CD4-positive, alpha-beta T cell (primary cell): ENCODE measurements around the gene SH3BP5L. TPM values are rescaled to one million over a fixed set of nuclear protein-coding genes. Genes with fewer than 3 reads are reported as not detected.
"Not testable (repeated sequence)": the region's sequence is repeated elsewhere in the genome, so short reads cannot be mapped to it uniquely, and the experiment has no call there.

Experiments used
- ATAC-seq: fragments of 200-7000 bp; cut with Tn5 transposase; one replicate; pipeline ENCODE4 v1.10.0; 2022; ENCODE audit warnings: mild to moderate bottlenecking; ENCODE audit not compliant: poor library complexity
- CTCF ChIA-PET: fragments of 350-600 bp; sonication (Branson Sonifier 250); formaldehyde crosslinking; loops from one replicate; lab custom pipeline; 2021; ENCODE audit warnings: antibody characterized with exemption, inconsistent platforms; lab: Charles Lee
- POLR2A ChIA-PET: fragments of 350-600 bp; sonication (Branson Sonifier 250); formaldehyde crosslinking; loops from one replicate; lab custom pipeline; 2021; ENCODE audit warnings: antibody characterized with exemption, inconsistent platforms; lab: Charles Lee
- DNase-seq, 14 experiments: peaks; one replicate each; pipeline ENCODE4 v3.0.0-alpha.2; 2013 to 2020; ENCODE audit warnings: mixed read lengths in 2 of 14
- H3K27ac ChIP-seq, 2 donors: one replicate each; pipeline versions ENCODE4 v1.5.1 to v1.7.0; 2013; ENCODE audit warnings: low read length in 2 of 2, low read depth in 1 of 2, mild to moderate bottlenecking in 1 of 2
- H3K27me3 ChIP-seq, 2 experiments: 1 replicate in 1 of 2; 2 replicates in 1 of 2; pipeline versions ENCODE4 v1.6.1 to v1.7.0; 2013; ENCODE audit warnings: low read length in 2 of 2, control low read depth in 1 of 2, mild to moderate bottlenecking in 1 of 2, moderate library complexity in 1 of 2; ENCODE audit not compliant: insufficient read depth in 2 of 2, control insufficient read depth in 1 of 2
- H3K36me3 ChIP-seq: one replicate; pipeline ENCODE4 v1.6.1; 2013; ENCODE audit warnings: low read length, control low read depth; ENCODE audit not compliant: insufficient read depth
- H3K4me1 ChIP-seq: one replicate; pipeline ENCODE4 v1.6.1; 2013; ENCODE audit warnings: low read length, control low read depth; ENCODE audit not compliant: insufficient read depth
- H3K4me3 ChIP-seq: one replicate; pipeline ENCODE4 v1.5.1; 2013; ENCODE audit warnings: mild to moderate bottlenecking, low read length, moderate library complexity
- H3K9me3 ChIP-seq, 2 experiments: 1 replicate in 1 of 2; 2 replicates in 1 of 2; pipeline versions ENCODE4 v1.6.1 to v1.7.0; 2013; ENCODE audit warnings: low read length in 2 of 2, mild to moderate bottlenecking in 2 of 2, control low read depth in 1 of 2, moderate library complexity in 1 of 2; ENCODE audit not compliant: control insufficient read depth in 1 of 2, insufficient read depth in 1 of 2
- H3K27ac Mint-ChIP-seq: one replicate; pipeline ENCODE4 v1.8.0; 2020; ENCODE audit warnings: mixed read lengths
- H3K27me3 Mint-ChIP-seq: one replicate; pipeline ENCODE4 v1.8.0; 2021; ENCODE audit warnings: mixed read lengths
- H3K36me3 Mint-ChIP-seq: one replicate; pipeline ENCODE4 v1.8.0; 2021; ENCODE audit warnings: low read depth, mixed read lengths
- H3K4me1 Mint-ChIP-seq: one replicate; pipeline ENCODE4 v1.8.0; 2021; ENCODE audit warnings: low read depth, mixed read lengths
- H3K4me3 Mint-ChIP-seq: one replicate; pipeline ENCODE4 v1.8.0; 2020; ENCODE audit warnings: mild to moderate bottlenecking, mixed read lengths
- H3K9me3 Mint-ChIP-seq: one replicate; pipeline ENCODE4 v1.8.0; 2020; ENCODE audit warnings: mixed read lengths
- CTCF ChIP-seq: fragments of 200-600 bp; IDR thresholded peaks from one replicate; pipeline ENCODE4 v1.8.0; 2022; ENCODE audit warnings: antibody characterized with exemption, mild to moderate bottlenecking
- intact Hi-C, 2 experiments: fragments of 100-400 bp; cut with DNase I in 1 of 2; cut with micrococcal nuclease in 1 of 2; formaldehyde crosslinking; loops; one replicate each; pipeline versions ENCODE4 v1.15.1 to v1.9.0; 2023 to 2025; cut with DNase I, micrococcal nuclease
- total RNA-seq, 174 experiments: library from RNA in 2 of 174; stranded (reverse) in 2 of 174; gene quantifications; one replicate each; pipeline ENCODE4 v1.2.3 and lab custom pipeline; 2021 to 2026

Gene SH3BP5L
- total RNA-seq, 2 experiments from 2014 or later: 21.7 to 25.2 TPM

DNA sequence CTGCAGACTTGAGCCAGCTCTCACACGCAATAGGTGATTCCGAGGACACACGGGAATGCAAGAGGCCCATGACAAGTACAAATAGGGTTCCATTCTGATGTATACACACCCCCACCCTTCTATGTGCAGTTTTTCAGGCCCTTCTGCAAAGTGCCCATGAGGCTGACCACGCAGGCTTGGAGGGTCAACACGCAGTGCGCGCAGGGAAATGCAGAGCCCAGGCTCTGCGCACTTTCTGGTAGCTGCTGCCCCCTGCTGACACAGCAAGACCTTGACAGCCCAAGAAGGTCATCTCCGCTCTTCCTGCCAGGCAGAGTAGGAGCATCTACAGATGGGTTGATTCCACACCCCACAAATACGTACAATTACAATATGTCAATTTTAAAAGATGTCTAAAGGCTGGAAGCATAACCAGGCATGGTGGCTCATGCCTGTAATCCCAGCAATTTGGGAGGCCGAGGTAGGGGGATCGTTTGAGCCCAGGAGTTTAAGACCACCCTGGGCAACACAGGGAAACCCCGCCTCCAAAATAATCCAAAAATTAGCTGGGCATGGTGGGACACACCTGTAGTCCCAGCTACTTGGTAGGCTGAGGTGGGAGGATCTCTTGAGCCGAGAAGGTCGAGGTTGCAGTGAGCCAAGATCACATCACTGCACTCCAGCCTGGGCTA lies 18.5 kb downstream of the SH3BP5L start:
- H3K4me1 ChIP-seq: peaks cover 7% of the 10 kb centered on the region

DNA sequence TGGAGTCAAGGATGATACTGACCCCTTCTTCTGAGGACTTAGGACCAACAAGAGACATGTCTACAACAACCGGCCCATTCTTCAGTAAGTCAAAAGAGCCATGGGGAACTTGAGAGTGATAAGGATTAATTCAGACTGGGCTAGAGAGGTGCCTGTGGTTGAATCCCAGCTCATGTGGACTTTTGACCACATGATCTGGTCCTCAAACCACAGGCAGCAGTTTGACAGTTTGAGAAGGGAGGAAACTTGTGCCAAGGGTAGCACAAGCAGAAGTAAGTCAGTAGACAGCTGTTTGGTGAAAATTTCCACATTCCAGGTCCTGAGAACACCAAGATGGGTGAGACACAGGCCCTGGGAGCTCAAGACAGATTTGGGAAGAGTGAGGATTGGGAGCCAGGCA lies 19.8 kb downstream of the SH3BP5L start:
- no peak for ATAC-seq
- peaks cover 10% of the 10 kb centered on the region for H3K4me1 Mint-ChIP-seq
- Histone ChIP-seq H3K27ac (no peak overlapping the region), H3K9me3 (no peaks in the 10 kb centered on the region), H3K4me1 (peaks cover 7% of the 10 kb centered on the region), H3K27me3 (peaks cover 0 to 7% of the 10 kb centered on the region in 2 experiments), H3K4me3 (no peak overlapping the region), H3K36me3 (no peaks in the 10 kb centered on the region)
- TF ChIP-seq CTCF: no peak
- intact Hi-C loops: loop anchor here (2.0 to 5.0 kb wide), 5 partner anchors 183 to 1124 kb away; partner anchors contain the start of gene OR2T1 (in 2 of the 2)
- H3K27ac Mint-ChIP-seq: no peak overlapping the region
- no peak overlapping the region for H3K4me3 Mint-ChIP-seq
- H3K9me3 Mint-ChIP-seq: no peaks in the 10 kb centered on the region
- POLR2A ChIA-PET: interaction anchor here (1.3 kb wide), 1 partner anchor 32 kb away, joined by 3 read pairs; the partner anchor contains the start of gene ZNF672
- peaks cover 6% of the 10 kb centered on the region for H3K36me3 Mint-ChIP-seq
- DNase-seq: no peak
- CTCF ChIA-PET: no interaction called here
- peaks cover 10% of the 10 kb centered on the region for H3K27me3 Mint-ChIP-seq

More for the DNA sequence above, 18.5 kb downstream of the SH3BP5L start:
- H3K27me3 Mint-ChIP-seq: peaks cover 5% of the 10 kb centered on the region
- peak; percentile 93 for ATAC-seq
- CTCF ChIA-PET: interaction anchor here (0.6 to 1.0 kb wide), 3 partner anchors 11 to 403 kb away, joined by 3 to 5 read pairs (median 3); no protein-coding TSS in a partner anchor
- Histone ChIP-seq H3K9me3 (no peaks in the 10 kb centered on the region), H3K4me3 (no peak overlapping the region), H3K27ac (no peak overlapping the region), H3K27me3 (no peaks in the 10 kb centered on the region), H3K36me3 (peaks cover 7% of the 10 kb centered on the region)
- POLR2A ChIA-PET: no interaction called here
- peak; percentile 26 to 75 (median 45) for DNase-seq
- no peak overlapping the region for H3K27ac Mint-ChIP-seq
- TF ChIP-seq CTCF: peak; percentile 93
- no peak overlapping the region for H3K4me3 Mint-ChIP-seq
- intact Hi-C loops: loop anchor here (1.0 to 5.0 kb wide), 7 partner anchors 184 to 1125 kb away; partner anchors contain the start of gene OR2T1 (in 2 of the 2)
- H3K9me3 Mint-ChIP-seq: no peaks in the 10 kb centered on the region
- H3K4me1 Mint-ChIP-seq: peaks cover 10% of the 10 kb centered on the region
- H3K36me3 Mint-ChIP-seq: peaks cover 14% of the 10 kb centered on the region

DNA sequence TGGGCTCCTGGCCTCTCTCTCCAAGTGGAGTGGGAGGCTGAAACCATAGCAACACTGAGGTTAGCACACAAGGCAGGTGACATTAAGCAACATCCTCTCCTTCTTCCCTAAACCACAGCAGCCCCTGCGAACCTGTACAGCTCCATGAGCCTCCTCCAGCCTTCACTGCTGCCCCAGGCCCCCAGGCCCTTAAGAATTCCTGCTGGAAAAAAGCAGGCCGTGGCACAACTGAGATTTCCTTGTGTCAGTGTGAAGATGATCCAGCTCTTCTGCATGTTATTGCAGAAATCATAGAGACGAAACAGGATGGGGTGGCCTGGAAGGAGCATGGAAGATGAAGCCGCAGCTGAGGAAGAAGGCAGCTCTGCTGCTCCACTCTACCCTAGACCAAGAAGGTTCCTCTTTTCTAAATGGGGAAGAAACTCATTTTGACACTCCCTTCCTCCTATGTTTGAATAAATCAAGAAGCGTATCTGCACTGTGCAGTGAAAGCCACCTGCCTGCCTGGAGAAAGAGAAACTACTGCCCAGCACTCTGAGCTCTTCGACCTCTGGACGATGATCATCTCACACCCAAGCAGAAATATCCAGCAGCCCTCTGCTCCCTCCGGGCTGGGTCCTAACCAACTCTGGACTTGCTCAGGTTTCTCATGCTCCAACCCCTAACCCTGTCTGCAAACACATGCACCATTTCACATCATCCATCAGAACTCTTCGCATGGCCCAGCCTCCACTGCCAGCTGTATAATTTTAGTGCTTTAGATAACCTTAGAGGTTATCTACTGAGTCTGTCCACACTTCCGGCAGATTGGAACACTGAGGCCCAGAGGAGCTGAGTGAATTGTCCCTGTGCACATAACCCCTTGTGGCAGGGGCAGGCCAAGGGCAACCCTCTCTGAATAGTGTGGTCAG lies 20.7 kb downstream of the SH3BP5L start:
- Histone ChIP-seq H3K4me1 (peaks cover 7% of the 10 kb centered on the region), H3K27me3 (peaks cover 0 to 7% of the 10 kb centered on the region in 2 experiments), H3K36me3 (no peaks in the 10 kb centered on the region), H3K27ac (no peak overlapping the region), H3K9me3 (no peaks in the 10 kb centered on the region), H3K4me3 (no peak overlapping the region)
- peak in 3 of 14 experiments; percentile 23 to 36 (median 34) for DNase-seq
- Mint-ChIP-seq H3K4me3 (no peak overlapping the region), H3K9me3 (no peaks in the 10 kb centered on the region), H3K27me3 (peaks cover 10% of the 10 kb centered on the region), H3K36me3 (peaks cover 5% of the 10 kb centered on the region), H3K27ac (no peak overlapping the region), H3K4me1 (peaks cover 10% of the 10 kb centered on the region)
- ATAC-seq: peak; percentile 14
- TF ChIP-seq CTCF: no peak
- POLR2A ChIA-PET: interaction anchor here (1.3 kb wide), 1 partner anchor 33 kb away, joined by 3 read pairs; the partner anchor contains the start of gene ZNF672
- intact Hi-C loops: loop anchor here (5.0 kb wide), 3 partner anchors 183 to 1123 kb away; partner anchors contain the start of gene OR2T1 (in 2 of the 2)
- CTCF ChIA-PET: no interaction called here

DNA sequence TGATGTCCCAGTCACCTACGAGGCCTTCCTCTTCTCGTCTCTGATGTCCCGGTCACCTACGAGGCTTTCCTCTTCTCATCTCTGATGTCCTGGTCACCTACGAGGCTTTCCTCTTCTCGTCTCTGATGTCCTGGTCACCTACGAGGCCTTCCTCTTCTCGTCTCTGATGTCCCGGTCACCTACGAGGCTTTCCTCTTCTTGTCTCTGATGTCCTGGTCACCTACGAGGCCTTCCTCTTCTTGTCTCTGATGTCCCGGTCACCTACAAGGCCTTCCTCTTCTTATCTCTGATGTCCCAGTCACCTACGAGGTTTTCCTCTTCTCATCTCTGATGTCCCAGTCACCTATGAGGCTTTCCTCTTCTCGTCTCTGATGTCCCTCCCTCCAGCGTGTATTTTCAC lies 22.2 kb downstream of the SH3BP5L start:
- H3K27ac ChIP-seq, H3K36me3 Mint-ChIP-seq, H3K4me3 ChIP-seq, CTCF ChIA-PET, ATAC-seq, POLR2A ChIA-PET, intact Hi-C loops, H3K4me1 ChIP-seq, H3K9me3 Mint-ChIP-seq, H3K4me3 Mint-ChIP-seq, H3K27ac Mint-ChIP-seq, H3K9me3 ChIP-seq, DNase-seq, H3K27me3 ChIP-seq, H3K36me3 ChIP-seq: not testable (repeated sequence)
- H3K27me3 Mint-ChIP-seq: peaks cover 10% of the 10 kb centered on the region
- peaks cover 10% of the 10 kb centered on the region for H3K4me1 Mint-ChIP-seq
